Activated CD4-positive, alpha-beta T cell treated with anti-CD3 and anti-CD28 coated beads for 48 hours (primary cell): Measurements from ENCODE around the gene GRK2.
"Not testable (repeated sequence)": the region's sequence is repeated elsewhere in the genome, so short reads cannot be mapped to it uniquely, and the experiment has no call there.

Source experiments
- DNase-seq: peaks from one replicate; pipeline ENCODE4 v3.0.0-alpha.2; 2020

The GRK2 gene

GRCh38 chr11:67317205-67317887 is 51.1 kb downstream of the GRK2 start:
- DNase-seq = peak; percentile 99

- DNase-seq = peak; percentile 32
Measured at GRCh38 chr11:67317888-67318555, 51.7 kb downstream of the GRK2 start.

GRCh38 chr11:67318876-67319275 is 52.6 kb downstream of the GRK2 start:
- DNase-seq = not testable (repeated sequence)

GRCh38 chr11:67320011-67320410 is 53.7 kb downstream of the GRK2 start:
- no peak for DNase-seq

GRCh38 chr11:67320691-67321090 is 54.4 kb downstream of the GRK2 start:
- no peak for DNase-seq

- no peak for DNase-seq
Measured at GRCh38 chr11:67321313-67321871, 55.1 kb downstream of the GRK2 start.

- DNase-seq = no peak
Measured at GRCh38 chr11:67322049-67322448, 55.8 kb downstream of the GRK2 start.

- no peak for DNase-seq
Measured at GRCh38 chr11:67323526-67323925, 57.3 kb downstream of the GRK2 start.

- no peak for DNase-seq
Measured at GRCh38 chr11:67332081-67332691, 65.9 kb downstream of the GRK2 start.
